HFFc6 (cell line): ENCODE data around the gene KDM8. TPM values are rescaled to one million over a fixed set of nuclear protein-coding genes. Genes with fewer than 3 reads are reported as not detected.

Source experiments
- DNase-seq: peaks from one replicate; pipeline ENCODE4 v3.0.0-alpha.2; 2018
- H3K27ac Mint-ChIP-seq: 2 replicates; pipeline ENCODE4 v1.8.0; 2020; ENCODE audit warnings: mild to moderate bottlenecking, mixed read lengths
- H3K27me3 Mint-ChIP-seq: 2 replicates; pipeline ENCODE4 v1.8.0; 2021; ENCODE audit warnings: mild to moderate bottlenecking, moderate library complexity, mixed read lengths; ENCODE audit not compliant: insufficient read depth
- H3K36me3 Mint-ChIP-seq: 2 replicates; pipeline ENCODE4 v1.8.0; 2021; ENCODE audit warnings: low read depth, mixed read lengths
- H3K4me1 Mint-ChIP-seq: 2 replicates; pipeline ENCODE4 v1.8.0; 2020; ENCODE audit warnings: low read depth, mixed read lengths
- H3K4me3 Mint-ChIP-seq: 2 replicates; pipeline ENCODE4 v1.8.0; 2020; ENCODE audit warnings: mild to moderate bottlenecking, moderate library complexity, mixed read lengths
- H3K9me3 Mint-ChIP-seq: 2 replicates; pipeline ENCODE4 v1.8.0; 2020; ENCODE audit warnings: mild to moderate bottlenecking, mixed read lengths
- CTCF ChIP-seq: fragments of 200-600 bp; sonication (generic); IDR thresholded peaks from 2 replicates; pipeline ENCODE4 v1.5.0; 2021; ENCODE audit warnings: antibody characterized with exemption, mild to moderate bottlenecking
- total RNA-seq, 6 experiments: library from RNA; stranded (reverse); fragmentation: NEBNext Ultra II Directional; extraction: Animal tissue kit (Norgen Biotek cat#: 25700); gene quantifications; 2 replicates in 1 of 6; 3 replicates in 5 of 6; pipeline ENCODE4 v1.2.3, GENCODE V29; 2021

KDM8 gene
- total RNA-seq, 6 experiments from 2014 or later, result 4.1 to 5.8 (median 4.9) TPM

DNA sequence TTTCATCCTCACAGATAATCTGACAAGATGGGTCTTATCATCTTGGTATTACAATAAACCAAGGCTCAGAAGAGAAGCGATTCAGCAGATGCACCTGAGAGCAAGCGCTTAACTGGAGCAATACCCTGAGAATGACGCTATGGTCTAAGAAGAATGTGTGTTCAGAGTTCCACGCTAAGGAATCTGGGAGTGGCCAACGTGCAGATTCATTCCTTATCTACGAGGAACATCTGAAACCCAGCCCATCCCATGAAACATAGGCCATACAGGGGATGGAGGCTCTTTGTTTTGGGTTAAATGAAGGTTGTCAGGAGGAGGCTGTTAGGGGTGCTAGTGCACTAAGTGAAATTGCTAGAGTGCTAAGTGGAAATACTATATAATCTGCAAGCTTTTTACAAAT is 28.5 kb upstream of the KDM8 start:
- Mint-ChIP-seq H3K27me3 (no peaks in the 10 kb centered on the region; the same call in 1 of the 2 replicates), H3K36me3 (peaks cover 20% of the 10 kb centered on the region), H3K4me3 (no peak overlapping the region), H3K4me1 (peaks cover 62% of the 10 kb centered on the region), H3K27ac (peak overlapping the region; percentile 63), H3K9me3 (peaks cover 17% of the 10 kb centered on the region)
- no peak for TF ChIP-seq CTCF
- DNase-seq, result peak; percentile 72

DNA sequence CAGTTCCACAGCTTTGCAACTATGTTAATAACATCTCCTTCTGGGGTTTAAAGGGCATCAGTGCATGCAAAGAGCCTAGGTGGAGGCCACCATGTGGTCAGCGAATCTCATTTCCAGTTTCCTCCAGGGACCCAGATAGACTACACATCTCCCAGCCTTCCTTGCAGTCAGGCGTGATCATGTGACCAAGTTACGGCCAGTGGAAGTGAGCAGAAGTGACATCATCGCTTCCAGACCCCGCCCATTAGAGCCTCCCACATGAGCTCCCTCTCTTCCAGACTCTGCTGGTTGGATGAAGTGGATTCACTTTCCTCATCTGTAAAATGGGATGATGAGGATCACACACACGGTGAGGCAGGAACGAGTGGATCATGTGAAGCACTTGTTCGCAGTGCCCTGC is 27.4 kb upstream of the KDM8 start:
- Mint-ChIP-seq H3K36me3 (peaks cover 19% of the 10 kb centered on the region), H3K27me3 (no peaks in the 10 kb centered on the region; the same call in 1 of the 2 replicates), H3K27ac (peak overlapping the region; percentile 100), H3K4me1 (peaks cover 55% of the 10 kb centered on the region), H3K4me3 (no peak overlapping the region), H3K9me3 (peaks cover 12% of the 10 kb centered on the region)
- no peak for TF ChIP-seq CTCF
- no peak for DNase-seq

- H3K36me3 Mint-ChIP-seq, result peaks cover 6% of the 10 kb centered on the region
- peaks cover 5% of the 10 kb centered on the region for H3K27me3 Mint-ChIP-seq
- peak; percentile 82 for DNase-seq
- no peak for TF ChIP-seq CTCF
- H3K9me3 Mint-ChIP-seq, result 0 out of 2 replicates have a peak, but pooled peaks cover under 1% of the 10 kb centered on the region
- H3K27ac Mint-ChIP-seq, result peak overlapping the region; percentile 100
- peaks cover 55% of the 10 kb centered on the region for H3K4me1 Mint-ChIP-seq
- H3K4me3 Mint-ChIP-seq, result peak overlapping the region; percentile 62
Measured at GRCh38 chr16:27177031-27177774, 26.1 kb upstream of the KDM8 start.

GRCh38 chr16:27179500-27180072 is 23.7 kb upstream of the KDM8 start:
- DNase-seq, result peak; percentile 38
- Mint-ChIP-seq H3K4me3 (no peak overlapping the region), H3K27ac (no peak overlapping the region), H3K4me1 (peaks cover 46% of the 10 kb centered on the region), H3K36me3 (peaks cover 5% of the 10 kb centered on the region; the same call in 1 of the 2 replicates), H3K27me3 (peaks cover 8% of the 10 kb centered on the region), H3K9me3 (no peaks in the 10 kb centered on the region)
- TF ChIP-seq CTCF, result peak; percentile 83

GRCh38 chr16:27181019-27181790 is 22.1 kb upstream of the KDM8 start:
- Mint-ChIP-seq H3K27ac (no peak overlapping the region), H3K4me1 (peaks cover 30% of the 10 kb centered on the region), H3K4me3 (no peak overlapping the region), H3K27me3 (peaks cover 9% of the 10 kb centered on the region), H3K9me3 (no peaks in the 10 kb centered on the region), H3K36me3 (peaks cover 5% of the 10 kb centered on the region; the same call in 1 of the 2 replicates)
- no peak for DNase-seq
- peak; percentile 19; the same call in 1 of the 2 replicates for TF ChIP-seq CTCF
